DMS 273 treated with DMSO at 0.1 percent for 48 hours (cell line): ENCODE measurements around the gene HTRA3.

ENCODE experiments used
- DNase-seq: peaks from one replicate; lab custom pipeline; 2025; lab: John Stamatoyannopoulos, UW

Gene HTRA3

GRCh38 chr4:8269535-8270417, at the start of gene HTRA3:
TSS of gene HTRA3 (plus strand) at chr4:8269754. CDS start at chr4:8269969, 215 bp downstream.
- DNase-seq, result no peak

GRCh38 chr4:8220661-8221450, 48.7 kb upstream of the HTRA3 start:
- DNase-seq, result no peak

- no peak for DNase-seq
Observed at GRCh38 chr4:8221476-8221875, 48.1 kb upstream of the HTRA3 start.

GRCh38 chr4:8221985-8222384, 47.6 kb upstream of the HTRA3 start:
- DNase-seq, result no peak

GRCh38 chr4:8222609-8223388, 46.8 kb upstream of the HTRA3 start:
- DNase-seq, result no peak

- DNase-seq, result no peak
Observed at GRCh38 chr4:8224267-8224974, 45.1 kb upstream of the HTRA3 start.

- no peak for DNase-seq
Observed at GRCh38 chr4:8224975-8225625, 44.5 kb upstream of the HTRA3 start.

GRCh38 chr4:8225706-8226443, 43.7 kb upstream of the HTRA3 start:
- DNase-seq, result no peak

- no peak for DNase-seq
Observed at GRCh38 chr4:8227201-8227770, 42.3 kb upstream of the HTRA3 start.

- DNase-seq, result no peak
Observed at GRCh38 chr4:8227771-8228318, 41.7 kb upstream of the HTRA3 start.

GRCh38 chr4:8228319-8229250, 41.0 kb upstream of the HTRA3 start:
- DNase-seq, result no peak

GRCh38 chr4:8229331-8229975, 40.1 kb upstream of the HTRA3 start:
- no peak for DNase-seq

GRCh38 chr4:8230033-8230432, 39.5 kb upstream of the HTRA3 start:
- no peak for DNase-seq

GRCh38 chr4:8230891-8231290, 38.7 kb upstream of the HTRA3 start:
- DNase-seq, result no peak

GRCh38 chr4:8231551-8232049, 38.0 kb upstream of the HTRA3 start:
- no peak for DNase-seq

- no peak for DNase-seq
Observed at GRCh38 chr4:8232748-8233147, 36.8 kb upstream of the HTRA3 start.

- DNase-seq, result no peak
Observed at GRCh38 chr4:8233672-8234484, 35.7 kb upstream of the HTRA3 start.
